GM21390 (cell line): ENCODE results near the gene CNPY1.

ENCODE experiments used
- ATAC-seq: cut with Tn5 transposase; IDR thresholded peaks from one replicate; pipeline ENCODE4 v1.9.1; 2021; ENCODE audit not compliant: unreplicated experiment

CNPY1 gene

GRCh38 chr7:155469311-155470185, 76.8 kb downstream of the CNPY1 start:
- no peak for ATAC-seq

DNA sequence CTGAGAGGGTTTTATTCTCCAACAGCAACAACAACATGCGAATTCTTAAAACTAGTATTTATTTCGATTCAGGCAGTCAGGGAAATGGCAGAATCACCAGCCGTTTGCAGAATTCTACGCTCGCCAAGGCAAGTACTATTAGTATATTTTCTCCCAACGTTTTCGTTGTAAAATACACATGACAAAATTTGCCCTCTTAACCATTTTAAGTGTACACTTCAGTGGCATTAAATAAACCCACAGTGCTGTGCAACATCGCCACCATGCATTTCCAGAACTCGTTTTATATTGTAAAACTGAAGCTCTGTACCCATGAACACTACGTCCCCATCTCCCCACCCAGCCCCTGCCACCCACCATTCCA, 77.6 kb downstream of the CNPY1 start:
- ATAC-seq = no peak

- ATAC-seq = no peak
Observed at GRCh38 chr7:155467846-155468784, 78.2 kb downstream of the CNPY1 start.

GRCh38 chr7:155466814-155467733, 79.3 kb downstream of the CNPY1 start:
- ATAC-seq = no peak

DNA sequence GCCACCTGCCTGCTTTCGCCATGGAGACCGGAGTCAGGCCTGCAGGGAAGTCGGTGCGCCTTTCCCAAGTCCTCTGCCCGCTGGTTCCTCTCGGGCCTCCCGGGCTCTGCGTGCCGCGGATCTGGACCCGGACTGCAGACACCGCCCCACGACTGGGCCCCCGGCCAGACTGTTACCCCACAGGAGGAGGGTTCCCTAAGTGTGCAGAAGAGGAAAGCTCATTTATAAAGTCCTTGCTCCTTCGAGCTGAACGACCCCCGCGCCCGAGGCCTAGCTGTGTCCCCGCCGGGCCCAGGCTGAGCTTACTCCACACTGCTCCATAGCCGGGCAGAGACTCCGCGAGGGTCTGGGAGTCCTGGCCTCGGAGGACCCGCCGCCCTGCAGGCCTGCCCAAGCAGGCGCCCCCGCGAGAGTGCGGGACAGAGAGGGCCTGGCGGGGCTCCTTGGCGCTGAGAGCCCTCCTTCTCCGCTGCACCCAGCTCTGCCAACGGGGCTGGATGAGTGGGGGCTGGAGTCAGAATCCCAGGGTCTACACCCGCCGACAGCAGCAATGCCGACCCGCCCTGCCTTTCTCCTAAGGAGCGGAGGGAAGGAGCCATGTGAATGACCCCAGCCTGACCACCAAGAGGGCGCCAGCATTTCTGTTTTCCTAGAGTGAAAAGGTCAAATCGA, 80.1 kb downstream of the CNPY1 start:
- no peak for ATAC-seq

DNA sequence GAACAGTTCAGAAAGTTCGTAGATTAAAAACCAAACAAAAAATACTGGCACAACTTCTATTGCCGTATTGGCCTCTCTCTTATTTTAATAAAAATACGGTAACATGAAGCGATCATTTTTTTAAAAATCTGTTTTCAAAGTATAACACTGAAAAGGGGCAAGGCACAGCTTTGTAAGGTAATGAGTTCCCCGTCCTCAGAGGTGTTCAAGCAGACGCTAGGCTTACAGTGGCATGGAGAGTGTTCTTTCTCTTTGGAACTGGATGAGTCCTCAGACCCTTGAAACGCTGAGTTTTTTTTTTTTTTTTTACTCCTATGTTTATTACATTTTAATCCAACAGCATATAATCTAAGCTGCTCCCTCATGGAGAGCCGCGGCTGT, 80.6 kb downstream of the CNPY1 start:
- no peak for ATAC-seq

DNA sequence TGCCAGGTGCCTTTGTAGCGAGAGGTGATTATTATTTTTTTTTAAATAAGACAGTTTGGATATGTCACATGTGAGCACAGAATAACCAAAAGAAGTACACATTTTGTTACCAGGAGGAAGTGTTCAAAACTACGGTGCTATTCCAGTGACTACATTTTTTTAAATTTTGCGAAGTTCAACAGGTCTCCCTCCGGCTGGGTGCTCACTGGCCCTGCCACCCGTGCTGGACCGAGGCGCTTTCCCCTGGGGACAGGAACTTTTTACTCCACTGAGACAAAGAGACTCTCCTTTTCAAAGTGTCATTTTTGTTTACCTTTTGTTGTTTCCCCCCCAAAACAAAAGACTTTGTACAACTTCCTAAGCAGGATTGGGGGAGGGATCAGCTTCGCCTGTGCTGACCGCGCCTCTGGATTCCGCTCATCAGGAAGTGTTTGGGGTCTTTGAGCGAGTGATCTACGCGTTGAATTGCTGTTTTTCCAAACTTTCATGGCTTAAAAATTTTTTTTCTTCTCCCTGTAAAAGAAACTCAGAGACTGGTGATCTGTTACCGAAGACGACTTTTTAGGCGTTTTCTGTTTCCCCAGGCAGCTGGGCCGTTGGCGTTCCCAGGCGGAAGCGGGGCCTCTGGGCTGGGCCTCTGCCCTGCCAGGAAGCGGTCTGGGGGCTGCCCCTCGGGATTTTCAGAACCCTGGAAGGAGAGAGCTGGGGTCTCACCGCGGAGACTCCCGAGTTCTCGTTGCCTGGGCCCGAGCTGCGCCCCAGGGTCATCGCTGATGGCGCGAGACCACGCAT, 81.2 kb downstream of the CNPY1 start:
- ATAC-seq = no peak

DNA sequence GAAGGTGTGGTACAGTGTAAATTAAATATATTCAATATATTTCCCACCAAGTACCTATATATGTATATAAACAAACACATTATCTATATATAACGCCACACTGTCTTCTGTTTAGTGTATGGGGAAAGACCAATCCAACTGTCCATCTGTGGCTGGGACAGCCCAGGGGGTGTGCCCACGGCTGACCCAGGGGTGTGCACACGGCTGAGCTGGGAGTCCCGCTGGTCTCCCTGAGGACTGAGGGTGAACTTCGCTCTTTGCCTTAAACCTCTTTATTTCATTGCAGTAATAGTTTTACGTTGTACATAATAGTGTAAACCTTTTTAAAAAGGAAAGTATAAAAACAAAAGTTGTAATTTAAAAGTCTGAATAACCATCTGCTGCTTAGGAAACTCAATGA, 82.2 kb downstream of the CNPY1 start:
- no peak for ATAC-seq

DNA sequence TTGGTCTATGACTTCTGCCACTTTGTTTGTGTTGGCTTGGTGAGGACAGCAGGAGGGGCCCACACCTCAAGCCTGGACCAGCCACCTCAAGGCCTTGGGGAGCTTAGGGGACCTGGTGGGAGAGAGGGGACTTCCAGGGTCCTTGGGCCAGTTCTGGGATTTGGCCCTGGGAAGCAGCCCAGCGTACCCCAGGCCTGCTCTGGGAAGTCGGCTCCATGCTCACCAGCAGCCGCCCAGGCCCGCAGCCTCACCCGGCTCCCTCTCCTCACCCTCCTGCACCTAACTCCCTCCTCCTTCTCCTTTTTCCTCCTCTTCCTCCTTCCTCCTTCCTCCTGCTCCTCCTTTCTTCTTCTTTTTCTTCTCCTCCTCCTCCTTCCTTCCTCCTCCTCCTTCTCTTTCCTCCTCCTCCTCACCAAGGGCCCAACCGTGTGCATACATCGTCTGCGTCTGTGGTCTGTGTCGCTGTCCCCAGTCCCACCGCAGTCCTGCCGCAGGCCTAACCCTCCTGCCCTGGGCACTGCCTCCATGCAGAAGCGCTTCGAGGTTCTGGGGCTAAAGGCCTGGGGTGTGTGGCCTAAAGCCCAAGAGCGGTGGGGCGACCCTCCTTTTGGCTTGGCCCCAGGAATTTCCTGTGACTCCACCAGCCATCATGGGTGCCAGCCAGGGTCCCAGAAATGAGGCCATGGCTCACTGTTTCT, 83.1 kb downstream of the CNPY1 start:
- no peak for ATAC-seq

GRCh38 chr7:155462163-155462735, 84.1 kb downstream of the CNPY1 start:
- ATAC-seq = no peak

- ATAC-seq = no peak
Observed at GRCh38 chr7:155461631-155462030, 84.7 kb downstream of the CNPY1 start.

- no peak for ATAC-seq
Observed at GRCh38 chr7:155460926-155461613, 85.3 kb downstream of the CNPY1 start.

GRCh38 chr7:155459700-155460461, 86.5 kb downstream of the CNPY1 start:
- no peak for ATAC-seq

- no peak for ATAC-seq
Observed at GRCh38 chr7:155458878-155459699, 87.3 kb downstream of the CNPY1 start.

DNA sequence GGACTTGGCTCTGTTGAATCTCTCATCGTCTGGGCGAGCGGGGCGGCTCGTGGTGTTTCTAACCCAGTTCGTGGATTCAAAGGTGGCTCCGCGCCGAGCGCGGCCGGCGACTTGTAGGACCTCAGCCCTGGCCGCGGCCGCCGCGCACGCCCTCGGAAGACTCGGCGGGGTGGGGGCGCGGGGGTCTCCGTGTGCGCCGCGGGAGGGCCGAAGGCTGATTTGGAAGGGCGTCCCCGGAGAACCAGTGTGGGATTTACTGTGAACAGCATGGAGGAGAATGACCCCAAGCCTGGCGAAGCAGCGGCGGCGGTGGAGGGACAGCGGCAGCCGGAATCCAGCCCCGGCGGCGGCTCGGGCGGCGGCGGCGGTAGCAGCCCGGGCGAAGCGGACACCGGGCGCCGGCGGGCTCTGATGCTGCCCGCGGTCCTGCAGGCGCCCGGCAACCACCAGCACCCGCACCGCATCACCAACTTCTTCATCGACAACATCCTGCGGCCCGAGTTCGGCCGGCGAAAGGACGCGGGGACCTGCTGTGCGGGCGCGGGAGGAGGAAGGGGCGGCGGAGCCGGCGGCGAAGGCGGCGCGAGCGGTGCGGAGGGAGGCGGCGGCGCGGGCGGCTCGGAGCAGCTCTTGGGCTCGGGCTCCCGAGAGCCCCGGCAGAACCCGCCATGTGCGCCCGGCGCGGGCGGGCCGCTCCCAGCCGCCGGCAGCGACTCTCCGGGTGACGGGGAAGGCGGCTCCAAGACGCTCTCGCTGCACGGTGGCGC, 88.1 kb downstream of the CNPY1 start, which contains the start of gene EN2:
Gene EN2, plus strand, starts transcription at position 19 of the 767 bp plus-strand sequence. Its CDS starts 249 bp downstream, at position 268.
- no peak for ATAC-seq
